Embryonic facial prominence (tissue), 1 donor: ENCODE data around the gene UFSP1.

ENCODE experiments used
- DNase-seq: peaks from one replicate; pipeline ENCODE4 v3.0.0-alpha.2; 2016; ENCODE audit errors: extremely low spot score

The UFSP1 gene

DNA sequence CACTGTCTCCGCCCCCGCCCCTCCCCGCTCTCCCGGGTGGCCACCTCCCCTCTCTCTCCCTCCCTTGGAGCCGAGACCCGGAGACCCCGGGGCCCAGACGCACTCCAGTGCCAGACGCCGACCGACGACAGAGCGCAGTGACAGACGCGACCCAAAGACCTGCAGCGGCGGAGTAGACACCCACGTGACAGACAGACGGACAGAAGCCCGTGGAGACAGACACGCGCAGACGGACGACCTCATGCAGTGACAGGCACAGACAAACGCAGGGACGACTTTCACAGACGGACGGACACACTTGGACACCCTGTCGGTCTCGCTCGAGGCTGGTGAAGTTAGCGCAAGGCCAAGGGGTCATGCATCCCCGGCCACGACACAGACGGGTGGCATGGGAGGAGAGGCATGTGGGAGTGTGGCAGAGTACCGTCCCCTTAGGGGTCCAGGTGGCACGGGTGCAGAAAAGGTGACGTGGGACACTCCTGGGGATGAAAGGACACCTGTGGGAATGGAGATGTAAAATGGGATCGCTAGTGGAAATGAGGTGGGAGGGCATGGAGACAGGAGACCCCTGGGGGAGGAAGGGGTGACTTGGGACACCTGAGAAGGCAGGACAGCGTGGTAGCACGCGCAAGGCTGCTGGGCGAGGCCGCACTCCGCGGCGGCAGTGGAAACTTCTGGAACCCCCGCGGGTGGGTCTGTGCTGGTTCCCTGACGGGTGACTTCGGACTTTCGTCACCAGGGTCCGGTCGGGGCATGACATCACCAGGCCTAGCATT, 6.6 kb upstream of the UFSP1 start:
- no peak for DNase-seq

DNA sequence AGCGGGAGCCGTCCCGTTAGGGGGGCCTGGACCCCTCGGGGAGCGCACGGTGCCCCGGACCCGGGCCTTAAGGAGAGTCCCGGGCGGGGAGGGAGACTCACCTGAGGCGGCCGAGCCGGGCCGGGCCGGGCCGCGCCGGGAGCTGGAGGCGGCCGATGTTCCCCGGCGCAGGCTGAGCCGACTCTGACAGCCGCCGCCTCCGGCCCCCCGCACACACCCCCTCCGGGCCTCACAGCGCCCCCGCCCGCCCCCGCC, 6.1 kb upstream of the UFSP1 start, which contains the start of gene ACHE:
TSS of gene ACHE (minus strand) at position 188 of the 255 bp plus-strand sequence. CDS start 1,656 bp downstream, outside the sequence.
- no peak for DNase-seq

DNA sequence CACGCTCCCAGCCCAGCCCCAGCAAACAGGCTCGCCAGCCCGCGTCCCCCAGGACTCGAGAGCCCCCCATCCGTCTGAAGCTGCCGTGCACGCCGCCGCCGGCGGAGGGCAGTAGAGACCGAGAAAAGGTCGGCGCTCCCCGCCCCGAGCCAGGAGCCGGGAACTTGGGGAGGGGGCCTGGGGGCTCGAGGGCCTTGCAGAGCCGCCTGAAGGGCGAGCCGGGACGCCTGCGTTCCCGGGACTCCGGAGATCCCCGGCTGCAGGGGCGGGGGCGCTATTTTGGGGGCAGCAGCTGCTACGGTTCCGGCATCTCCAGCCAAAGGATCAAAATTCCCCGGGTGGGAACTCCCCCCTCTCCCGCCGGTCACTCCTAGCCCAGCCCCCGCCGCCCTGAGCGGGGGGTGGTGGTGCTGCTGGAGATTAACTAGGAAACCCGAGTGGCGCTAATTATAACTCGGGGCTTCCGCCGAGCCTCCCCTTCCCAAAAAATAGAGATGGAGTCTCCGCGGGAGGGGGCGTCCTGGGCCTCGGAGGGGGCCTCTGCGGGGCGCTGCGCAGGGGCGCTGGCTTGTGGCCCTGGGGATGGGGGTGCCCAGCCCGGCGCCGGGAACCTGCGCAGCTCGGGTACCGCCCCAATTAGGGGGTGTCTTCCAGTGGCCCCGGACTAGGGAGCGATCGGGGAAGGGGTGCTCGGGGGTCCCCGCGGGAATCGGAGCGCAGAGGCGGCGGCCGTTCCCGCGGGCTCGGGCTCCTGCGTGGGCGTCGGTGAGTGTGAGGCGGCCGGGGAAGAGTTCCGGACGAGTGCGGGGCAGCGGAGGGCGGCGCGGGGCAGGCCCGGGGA, 5.6 kb upstream of the UFSP1 start:
- no peak for DNase-seq

DNA sequence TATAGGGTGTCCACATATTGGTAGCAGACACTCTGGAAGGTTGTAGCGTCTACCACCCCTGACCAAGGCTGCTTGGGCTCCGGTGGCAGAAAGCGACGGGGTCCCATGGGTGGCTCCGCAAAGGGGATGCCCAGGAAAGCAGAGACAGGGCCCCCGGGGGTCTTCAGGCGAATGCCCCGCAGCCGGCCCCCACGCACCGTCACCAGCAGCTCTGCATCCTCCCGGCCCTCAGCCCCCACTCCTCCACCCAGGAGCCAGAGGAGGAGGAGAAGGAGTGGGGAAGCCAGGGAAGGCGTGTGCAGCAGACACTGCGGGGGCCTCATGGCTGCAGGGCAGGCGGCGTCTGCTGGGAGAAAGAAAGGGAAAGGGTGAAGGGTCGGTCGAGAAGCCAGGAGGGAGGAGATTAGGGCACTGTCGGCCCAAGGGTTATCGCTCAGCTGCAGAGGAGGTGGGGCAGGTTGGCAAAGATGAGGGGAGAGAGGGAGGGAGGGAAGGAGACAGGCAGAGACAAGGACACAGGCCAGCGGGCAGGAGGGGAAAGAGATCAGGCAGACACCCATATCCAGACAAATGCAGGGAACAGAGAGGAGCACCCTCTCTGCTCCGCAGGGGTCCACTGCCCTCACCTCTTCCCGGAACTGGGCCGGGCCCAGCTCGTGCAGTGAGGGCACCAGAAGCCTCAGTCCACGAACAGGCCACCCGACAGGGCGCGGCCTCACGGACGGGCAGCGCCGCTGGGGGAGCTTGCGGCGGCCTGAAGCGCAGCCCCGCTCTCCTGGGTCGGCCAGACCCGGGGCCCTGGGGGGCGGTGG, 4.6 kb upstream of the UFSP1 start:
- DNase-seq: no peak

DNA sequence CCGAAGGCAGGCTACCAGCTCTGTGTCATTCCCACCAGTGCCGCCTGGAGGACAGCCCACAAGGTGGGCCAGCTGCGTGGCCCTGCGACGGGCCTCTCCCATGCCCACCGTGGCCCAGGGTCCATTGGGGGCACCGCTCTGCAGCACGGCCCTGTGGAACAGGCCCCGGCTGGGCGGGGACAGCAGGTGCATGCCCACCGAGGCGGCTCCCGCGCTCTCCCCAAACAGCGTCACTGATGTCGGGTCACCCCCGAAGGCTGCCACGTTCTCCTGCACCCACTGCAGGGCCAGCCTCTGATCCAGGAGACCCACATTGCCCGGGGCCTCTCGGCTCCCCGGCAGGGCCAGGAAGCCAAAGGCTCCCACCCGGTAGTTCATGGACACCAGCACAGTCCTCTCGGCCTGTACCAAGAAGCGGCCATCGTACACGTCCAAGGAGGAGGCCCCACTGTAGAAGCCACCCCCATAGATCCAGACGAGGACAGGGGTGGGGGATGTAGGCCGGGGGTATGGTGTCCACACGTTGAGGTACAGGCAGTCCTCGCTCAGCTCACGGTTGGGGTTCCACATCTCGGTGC, 3.9 kb upstream of the UFSP1 start:
- DNase-seq: no peak

DNA sequence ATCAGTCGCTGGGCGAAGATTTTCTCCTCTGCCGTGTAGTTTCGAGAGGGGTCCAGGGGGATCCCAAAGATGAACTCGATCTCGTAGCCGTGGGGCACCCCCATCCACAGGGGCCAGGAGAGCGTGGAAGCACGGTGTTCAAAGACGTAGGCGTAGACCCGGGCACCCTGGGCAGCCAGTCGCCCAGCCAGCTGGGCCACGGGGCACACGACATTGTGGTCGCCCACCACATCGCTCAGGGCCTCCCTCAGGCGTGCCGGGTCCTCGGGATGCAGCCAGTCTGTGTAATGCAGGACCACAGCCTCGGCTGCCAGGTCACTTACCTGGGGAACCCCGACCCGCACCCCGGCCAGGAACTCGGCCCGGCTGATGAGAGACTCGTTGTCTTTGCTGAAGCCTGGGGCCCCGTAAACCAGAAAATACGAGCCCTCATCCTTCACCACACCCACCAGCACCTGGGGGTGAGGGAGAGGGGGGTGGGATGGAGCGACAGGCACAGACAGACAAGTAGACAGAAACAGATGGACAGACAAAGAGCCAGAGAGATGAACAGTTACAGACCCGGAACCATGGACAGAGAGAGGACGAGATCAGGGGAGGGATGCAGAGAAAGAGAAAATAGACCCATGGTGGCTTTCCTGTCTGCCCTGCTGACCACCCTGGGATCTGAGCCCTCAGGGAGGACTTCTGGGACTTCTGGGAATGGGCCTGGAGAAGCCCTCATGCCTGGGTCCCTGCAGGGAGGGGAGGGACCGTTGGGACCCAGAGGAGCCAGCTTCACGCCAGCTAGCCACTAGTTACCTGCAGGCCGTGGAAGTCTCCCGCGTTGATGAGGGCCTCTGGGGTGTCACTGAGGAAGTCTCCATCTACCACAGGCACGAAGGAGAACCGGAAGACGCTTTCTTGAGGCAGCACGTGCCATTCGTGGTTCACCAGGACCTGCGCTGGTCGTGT, 3.1 kb upstream of the UFSP1 start:
- DNase-seq: no peak

DNA sequence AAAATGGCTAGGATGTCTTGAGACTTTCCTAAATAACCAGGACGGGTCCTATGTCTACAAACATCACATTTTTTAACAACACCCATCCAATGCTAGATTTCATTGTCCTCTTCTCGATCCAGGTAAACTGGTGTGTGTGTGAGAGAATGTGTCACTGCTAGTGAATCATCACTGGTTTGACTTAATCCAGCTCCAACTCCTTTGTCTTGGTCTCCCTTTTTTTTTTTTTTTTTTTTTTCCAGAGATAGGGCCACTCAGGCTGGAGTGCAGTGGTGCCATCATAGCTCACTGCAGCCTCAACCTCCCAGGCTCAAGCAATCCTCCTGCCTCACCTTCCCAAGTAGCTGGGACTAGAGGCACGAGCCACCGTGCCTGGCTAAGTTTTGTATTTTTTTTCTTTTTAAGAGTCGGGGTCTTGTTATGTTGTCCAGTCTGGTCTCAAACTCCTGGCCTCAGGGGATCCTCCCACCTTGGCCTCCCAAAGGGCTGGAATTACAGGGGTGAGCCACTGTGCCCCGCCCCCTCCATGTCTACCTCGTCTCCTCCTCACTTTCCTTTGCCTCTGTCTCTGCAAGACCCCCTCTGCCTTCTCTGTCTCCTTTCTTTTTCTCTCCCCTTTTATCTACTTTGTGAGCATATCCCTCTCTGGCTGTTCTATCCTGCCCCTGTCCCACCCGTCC, 2.2 kb upstream of the UFSP1 start:
- no peak for DNase-seq

DNA sequence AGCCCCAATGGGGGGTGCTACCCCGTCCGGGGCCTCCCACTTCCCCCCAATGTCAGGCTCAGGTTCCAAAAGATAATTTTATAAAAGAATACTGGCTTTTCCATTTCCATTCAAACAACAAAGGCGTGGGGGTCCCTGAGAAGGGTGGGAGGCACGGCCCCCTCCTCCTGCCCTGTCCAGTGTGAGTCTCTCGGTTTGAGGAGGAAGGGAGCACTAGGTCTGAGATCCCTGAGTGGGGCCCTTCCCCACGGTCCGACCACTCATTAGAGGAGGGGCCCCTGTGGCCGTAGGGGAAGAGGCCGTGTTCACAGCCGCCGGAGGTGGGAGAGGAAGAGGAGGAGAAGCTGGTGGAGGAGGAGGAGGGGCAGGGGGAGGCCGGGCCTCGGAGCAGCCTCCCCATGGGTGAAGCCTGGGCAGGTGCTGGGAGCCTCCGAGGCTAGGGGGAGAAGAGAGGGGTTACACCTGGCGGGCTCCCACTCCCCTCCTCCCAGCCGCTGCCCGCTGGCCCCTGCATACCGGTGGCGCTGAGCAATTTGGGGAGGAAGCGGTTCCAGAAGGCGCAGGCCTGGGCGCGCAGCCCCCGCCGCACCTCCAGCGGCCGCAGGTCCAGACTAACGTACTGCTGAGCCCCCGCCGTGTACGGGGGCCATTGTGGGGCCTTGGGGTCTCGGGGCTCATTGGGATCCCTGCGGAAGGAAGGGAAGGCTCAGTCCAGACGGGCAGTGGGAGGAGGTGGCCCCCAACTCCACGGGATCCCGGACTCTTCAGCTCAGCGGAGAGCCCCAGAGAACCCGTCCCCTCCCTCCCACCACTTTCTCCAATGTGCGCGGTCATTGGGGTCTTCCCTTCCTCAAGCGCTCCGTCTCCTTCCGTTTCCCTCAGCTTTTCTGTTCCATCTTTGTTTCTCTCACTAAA, 1.4 kb upstream of the UFSP1 start:
- DNase-seq: no peak

DNA sequence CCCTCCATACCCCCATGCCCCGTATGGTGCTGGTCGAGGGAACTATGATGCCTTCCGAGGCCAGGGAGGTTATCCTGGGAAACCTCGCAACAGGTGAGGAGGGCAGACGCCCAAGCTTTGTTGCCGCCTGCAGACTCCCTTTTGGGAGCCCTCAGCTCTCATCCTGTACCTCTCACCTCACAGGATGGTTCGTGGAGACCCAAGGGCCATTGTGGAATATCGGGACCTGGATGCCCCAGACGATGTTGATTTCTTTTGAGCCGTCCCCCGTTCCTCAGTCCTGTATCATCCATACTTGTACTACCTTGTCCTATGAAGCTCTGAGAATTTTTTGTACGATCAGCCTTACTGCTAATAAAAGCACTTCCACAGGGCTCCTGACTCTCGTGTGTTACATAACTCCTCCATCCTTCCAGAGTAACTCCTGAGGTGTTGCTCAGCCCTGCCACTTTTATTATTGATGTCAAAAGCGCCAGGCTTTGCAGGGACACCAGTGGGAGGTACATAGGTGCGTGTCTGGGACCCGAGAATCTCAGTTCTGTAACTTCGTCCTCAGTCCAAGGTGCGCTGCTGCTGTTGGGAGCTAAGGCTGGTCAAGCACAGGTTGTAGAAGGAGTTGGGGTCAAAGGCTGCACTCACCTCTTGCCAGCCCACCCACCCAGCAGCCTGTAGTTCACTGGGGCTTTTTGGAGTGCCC, 1.1 kb downstream of the UFSP1 start:
- DNase-seq: no peak

DNA sequence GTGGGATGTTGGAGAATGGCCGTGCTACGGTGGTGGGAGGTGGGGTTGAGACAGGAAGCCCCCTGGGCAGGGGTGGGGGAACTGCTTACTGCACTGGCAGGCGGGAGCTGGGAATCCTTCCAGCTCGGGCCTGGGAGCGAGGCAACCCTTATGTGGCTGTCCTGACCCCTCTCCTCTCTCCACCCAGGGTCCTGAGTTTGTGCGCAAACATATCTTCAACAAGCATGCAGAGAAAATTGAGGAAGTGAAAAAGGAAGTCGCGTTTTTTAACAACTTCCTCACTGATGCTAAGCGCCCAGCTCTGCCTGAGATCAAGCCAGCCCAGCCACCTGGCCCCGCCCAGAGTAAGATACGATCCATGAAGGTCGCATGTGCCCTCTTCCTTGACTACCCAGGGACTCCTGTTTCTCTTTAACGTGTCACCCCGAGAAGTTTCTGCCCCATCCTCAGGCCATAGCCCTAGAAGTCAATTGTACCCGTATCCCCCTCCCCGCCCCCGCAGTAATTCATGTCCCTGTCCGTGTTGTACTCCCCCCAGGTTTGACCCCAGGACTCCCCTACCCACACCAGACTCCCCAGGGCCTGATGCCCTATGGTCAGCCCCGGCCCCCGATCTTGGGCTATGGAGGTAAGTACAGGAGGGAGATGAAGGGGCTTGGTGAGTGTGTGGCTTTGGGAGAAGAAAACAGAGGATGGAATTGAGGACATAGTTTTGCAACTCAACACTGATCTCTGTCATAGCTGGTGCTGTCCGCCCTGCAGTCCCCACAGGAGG, 1.8 kb downstream of the UFSP1 start:
- DNase-seq: no peak

DNA sequence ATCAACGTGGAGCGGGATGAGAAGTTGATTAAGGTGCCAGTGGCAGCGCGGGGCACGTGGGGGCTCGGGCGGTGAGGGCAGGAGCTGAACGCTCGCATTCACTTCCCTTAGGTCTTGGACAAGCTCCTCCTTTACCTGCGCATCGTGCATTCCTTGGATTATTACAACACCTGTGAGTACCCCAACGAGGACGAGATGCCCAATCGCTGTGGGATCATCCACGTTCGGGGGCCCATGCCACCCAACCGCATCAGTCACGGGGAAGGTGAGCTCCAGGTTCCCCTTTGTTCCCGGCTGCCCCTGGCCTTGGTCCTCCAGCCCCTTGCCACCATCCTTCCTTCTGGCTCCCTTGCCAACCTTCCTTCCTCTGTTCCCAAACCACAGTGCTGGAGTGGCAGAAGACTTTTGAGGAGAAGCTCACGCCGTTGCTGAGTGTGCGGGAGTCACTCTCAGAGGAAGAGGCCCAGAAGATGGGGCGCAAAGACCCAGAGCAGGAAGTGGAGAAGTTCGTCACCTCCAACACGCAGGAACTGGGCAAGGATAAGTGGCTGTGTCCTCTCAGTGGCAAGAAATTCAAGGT, 2.5 kb downstream of the UFSP1 start:
- DNase-seq: no peak

DNA sequence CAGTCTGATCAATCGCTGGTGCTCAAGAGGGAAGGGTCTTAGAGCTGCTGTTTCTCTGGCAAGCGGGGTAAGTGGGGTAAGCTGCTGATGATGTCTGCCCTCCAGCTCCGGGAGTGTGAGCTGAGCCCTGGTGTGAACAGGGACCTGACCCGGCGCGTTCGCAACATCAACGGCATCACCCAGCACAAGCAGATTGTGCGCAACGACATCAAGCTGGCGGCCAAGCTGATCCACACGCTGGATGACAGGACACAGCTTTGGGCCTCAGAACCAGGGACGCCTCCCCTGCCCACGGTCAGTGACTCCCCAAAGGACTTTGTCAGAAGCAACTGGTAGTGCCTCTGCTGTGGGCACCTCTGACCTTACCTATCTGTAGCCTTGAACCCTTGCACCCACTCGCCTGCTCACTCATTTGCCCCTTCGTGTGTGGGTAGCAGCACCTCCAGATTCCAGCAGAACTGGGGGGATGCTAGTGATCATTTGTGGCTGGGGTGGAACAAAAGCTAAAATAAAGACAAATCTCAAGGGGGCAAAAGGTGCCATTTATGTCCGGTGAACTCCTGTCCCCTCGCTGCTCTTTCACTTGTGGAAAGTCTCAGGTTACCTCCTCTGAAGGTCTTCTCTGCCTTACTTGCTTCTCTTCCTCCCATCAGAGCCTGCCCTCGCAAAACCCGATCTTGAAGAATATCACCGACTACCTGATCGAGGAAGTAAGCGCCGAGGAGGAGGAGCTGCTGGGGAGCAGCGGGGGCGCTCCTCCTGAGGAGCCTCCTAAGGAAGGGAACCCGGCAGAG, 3.2 kb downstream of the UFSP1 start:
- DNase-seq: no peak

DNA sequence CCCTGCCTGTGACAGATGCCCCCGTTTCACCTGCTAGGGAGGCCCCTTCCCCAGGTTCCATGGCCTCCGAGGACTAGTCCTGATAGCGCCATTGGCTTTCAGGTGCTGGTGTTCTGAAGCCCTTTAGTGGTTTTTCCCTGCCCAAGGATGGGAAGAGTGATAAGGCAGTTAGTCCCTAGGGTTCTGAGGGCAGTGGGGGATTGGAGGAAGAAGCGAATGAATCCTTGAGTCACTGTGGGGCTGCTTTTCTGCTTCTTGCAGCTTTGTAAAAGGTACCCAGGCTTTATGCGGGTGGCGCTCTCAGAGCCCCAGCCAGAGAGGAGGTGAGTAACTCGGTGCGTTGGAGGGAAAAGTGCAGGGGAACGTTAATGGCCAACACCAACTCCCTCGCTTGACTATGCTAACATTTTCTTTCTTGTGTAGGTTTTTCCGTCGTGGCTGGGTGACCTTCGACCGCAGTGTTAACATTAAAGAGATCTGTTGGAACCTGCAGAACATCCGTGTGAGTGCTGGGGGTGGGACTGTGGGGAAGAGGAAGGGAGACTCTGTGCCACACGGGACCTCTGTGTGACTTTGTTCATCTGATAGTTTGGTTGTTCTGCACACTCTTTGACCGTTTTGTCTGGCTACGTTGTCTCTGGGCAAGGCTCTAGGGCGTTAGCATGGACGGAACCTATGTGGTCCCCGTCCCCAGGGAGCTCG, 3.9 kb downstream of the UFSP1 start:
- DNase-seq: no peak

DNA sequence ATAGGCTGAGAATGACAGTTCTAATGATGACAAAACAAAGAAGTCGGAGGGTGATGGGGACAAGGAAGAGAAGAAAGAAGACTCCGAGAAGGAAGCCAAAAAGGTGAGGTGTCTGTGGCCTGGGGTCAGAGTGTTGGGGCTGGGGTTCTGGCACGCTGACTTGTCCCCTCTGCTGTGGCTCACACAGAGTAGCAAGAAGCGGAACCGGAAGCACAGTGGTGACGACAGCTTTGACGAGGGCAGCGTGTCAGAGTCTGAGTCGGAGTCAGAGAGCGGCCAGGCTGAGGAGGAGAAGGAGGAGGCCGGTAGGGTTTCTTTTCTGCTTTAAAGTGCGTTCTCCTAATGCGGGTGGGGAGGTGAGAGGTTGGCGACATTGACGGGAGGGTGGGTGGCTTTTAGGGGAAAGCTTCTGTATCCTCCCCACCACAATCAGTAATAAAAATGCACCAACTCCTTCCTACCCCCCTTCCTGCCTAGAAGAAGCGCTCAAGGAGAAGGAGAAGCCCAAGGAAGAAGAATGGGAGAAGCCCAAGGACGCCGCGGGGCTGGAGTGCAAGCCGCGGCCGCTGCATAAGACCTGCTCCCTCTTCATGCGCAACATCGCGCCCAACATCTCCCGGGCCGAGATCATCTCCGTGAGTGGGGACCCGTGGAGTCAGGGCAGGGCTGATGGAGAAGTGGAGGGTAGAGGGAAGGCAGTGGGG, 4.6 kb downstream of the UFSP1 start:
- no peak for DNase-seq

DNA sequence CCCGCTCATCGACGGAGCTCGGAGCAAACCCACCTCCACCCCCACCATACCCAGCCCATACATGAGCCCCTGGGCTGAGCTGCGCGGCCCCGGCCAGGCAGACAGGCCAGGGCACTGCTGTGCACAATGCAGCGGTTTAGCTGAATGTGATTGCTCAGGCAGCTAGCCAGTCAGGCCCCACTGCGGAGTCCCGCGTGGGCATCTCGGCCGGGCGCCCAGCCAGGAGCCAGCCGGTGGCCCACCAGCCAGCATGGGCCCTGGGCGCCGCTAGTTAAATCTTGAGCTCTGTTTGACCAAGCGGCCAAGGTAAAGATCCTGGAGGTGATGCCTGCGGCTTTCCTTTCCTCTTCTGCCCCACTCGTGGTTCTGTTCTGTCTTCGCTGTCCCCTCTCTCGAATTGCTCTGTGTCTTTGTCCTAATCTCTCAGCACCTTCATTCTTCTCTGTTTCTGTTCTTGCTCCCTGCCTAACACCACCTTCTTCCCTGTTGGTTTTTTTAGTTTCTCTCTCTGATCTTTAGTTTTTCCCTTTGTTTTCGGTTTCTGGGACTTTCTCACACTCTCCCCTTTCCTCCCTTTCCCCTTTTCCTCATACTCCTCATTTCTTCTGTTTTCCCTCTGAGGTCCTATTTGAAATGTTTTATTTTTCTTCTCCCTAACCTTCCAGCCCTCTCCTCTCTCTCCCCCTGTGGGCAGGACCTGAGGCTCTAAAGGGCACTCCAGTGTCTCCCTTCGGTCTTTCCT, 6.6 kb downstream of the UFSP1 start:
- DNase-seq: no peak
